Central memory CD4-positive, alpha-beta T cell (primary cell): ENCODE results near the gene ARHGAP6.
"Not testable (repeated sequence)": the region's sequence is repeated elsewhere in the genome, so short reads cannot be mapped to it uniquely, and the experiment has no call there.

ENCODE experiments used
- DNase-seq: peaks from one replicate; pipeline ENCODE4 v3.0.0; 2022

ARHGAP6 gene

GRCh38 chrX:11509786-11510185, 155.9 kb downstream of the ARHGAP6 start:
- DNase-seq: no peak

- DNase-seq: no peak
Observed at GRCh38 chrX:11504234-11504633, 161.5 kb downstream of the ARHGAP6 start.

DNA sequence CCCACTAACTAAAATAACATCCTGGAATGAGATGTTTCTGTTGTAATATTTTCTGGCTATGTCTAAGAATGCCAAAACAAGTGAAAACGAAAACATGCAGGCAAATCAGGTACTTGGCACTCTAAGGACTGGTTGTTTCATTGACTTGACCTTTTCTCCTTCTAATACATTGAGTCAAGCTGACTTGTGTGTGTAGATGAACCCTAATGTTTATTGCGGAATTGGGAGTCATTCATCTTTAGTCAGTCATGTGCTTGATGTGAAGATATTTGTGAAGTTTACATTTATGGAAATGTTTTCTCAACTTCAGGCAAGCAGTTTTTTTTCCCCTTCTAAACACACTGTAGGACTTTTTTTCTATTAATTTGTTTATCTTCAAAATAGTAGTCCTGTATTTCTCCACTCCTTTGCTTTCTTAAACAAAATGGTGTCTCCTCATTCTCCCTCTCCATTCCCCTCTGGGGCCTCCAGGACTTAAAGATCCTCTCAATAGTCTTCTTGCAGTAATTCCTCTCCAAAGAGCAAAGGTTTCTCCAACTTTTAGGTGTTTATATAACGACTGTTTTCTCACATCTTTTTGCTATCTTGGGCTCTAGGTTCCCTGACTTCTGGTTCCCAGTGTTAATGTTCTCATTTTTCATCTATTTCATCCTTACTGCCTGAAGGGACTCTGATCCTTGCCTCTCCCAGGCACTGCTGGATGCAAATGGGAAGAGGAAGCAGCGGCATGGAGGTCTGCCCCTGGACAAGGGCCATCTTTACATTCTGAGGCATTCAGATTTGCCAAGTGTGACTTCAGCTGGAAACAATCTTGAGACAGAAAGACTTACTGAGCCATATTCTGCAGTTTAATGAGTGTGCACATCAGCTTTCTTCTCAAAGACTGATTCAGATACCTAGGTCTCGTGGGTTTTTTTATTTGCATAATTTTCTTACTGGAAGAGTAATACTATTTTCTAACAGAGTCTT, 166.4 kb downstream of the ARHGAP6 start:
- no peak for DNase-seq

DNA sequence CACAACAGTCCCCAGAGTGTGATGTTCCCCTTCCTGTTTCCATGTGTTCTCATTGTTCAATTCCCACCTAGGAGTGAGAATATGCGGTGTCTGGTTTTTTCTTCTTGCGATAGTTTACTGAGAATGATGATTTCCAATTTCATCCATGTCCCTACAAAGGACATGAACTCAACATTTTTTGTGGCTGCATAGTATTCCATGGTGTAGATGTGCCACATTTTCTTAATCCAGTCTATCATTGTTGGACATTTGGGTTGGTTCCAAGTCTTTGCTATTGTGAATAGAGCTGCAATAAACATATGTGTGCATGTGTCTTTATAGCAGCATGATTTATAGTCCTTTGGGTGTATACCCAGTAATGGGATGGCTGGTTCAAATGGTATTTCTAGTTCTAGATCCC, 174.3 kb downstream of the ARHGAP6 start:
- DNase-seq: not testable (repeated sequence)

DNA sequence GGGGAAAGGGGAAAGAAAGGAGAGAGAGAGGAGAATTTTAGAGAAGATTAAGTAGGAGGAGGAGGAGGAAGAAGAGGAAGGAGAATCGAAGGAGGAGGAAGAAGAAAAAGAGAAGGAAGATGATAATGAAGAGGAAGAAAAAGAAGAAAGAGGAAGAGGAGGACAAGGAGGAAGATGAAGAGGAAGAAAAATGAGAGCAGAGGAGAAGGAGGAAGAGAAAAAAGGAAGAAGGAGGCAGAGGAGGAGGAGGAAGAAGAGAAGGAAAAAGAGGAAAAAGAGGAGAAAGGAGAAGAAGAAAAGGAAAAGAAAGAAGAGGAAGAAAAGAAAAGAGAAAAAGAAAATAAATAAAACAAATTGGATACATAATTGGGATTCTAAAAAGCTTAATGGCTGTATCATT, 181.4 kb downstream of the ARHGAP6 start:
- DNase-seq: no peak

- no peak for DNase-seq
Observed at GRCh38 chrX:11481035-11481434, 184.7 kb downstream of the ARHGAP6 start.

- no peak for DNase-seq
Observed at GRCh38 chrX:11480626-11481025, 185.1 kb downstream of the ARHGAP6 start.

DNA sequence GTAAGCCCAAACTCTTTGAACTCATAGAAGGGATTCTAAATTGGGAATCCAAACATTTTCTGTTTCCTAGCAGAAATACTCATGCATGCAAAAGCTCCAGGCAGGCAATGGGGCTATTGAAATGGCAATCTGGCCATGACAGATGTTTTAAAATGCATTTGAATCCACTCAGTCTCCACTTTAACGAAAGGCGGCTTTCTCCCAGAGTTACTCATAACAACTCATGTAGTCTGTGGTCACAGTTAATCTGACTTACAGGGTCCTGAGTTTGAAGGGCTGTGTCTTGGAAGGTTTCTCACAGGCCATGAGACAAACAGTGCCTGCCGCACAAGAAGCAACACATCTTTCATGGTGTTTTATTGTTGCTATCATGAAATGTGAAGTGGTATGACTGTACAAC, 186.8 kb downstream of the ARHGAP6 start:
- DNase-seq: no peak

DNA sequence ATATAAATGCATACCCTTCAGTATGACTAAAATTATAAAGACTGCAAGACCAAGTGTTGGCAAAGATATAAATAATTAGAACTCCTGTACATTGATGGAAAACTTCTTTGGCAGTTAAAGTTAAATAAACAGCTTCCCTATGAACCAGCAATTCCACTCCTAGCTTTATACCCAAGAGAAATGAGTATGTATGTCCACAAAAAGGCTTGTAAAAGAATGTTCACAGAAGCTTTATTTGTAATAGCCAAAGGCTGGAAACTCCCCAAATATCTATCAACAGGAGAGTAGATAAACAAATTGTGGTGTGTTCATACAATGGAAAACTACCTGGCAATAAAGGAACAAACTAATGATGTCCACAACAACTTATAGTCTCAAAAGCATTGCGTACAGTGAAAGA, 187.7 kb downstream of the ARHGAP6 start:
- DNase-seq: no peak

DNA sequence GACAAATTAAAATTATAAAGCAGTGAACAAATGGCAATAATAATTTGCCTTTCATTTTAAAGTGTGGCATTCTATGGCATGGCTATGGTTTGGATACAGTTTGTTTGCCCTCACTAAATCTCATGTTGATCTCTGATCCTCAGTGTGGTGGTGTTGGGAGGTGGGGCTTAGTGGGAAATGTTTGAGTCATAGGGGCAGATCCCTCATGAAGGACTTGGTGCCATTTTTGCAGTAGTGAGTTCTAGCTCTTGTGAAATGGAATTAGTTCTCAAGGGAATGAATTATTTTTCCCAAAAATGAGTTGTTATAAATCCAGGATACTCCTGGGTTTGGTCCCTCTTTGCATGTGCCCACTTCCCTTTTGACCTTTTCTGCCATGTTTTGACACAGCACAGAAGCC, 191.1 kb downstream of the ARHGAP6 start:
- no peak for DNase-seq

DNA sequence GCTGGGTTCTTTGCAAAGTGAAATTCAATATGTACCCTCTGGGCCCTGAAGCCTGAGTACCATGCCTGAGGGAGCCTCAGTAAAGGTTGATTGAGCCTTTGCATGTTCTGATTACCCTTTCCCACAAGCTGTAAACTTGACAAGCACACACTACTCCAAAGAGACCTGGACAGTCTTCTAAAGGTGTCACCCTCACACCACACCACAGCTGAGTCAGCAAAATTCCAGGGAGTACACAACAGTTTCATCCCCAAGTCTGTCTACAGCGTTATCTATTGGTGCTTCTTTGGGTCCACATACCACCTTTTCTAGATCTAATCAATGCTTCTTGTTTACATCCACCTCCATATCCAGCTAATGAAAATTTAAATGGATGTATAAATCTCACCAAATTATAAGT, 191.7 kb downstream of the ARHGAP6 start:
- DNase-seq: no peak

DNA sequence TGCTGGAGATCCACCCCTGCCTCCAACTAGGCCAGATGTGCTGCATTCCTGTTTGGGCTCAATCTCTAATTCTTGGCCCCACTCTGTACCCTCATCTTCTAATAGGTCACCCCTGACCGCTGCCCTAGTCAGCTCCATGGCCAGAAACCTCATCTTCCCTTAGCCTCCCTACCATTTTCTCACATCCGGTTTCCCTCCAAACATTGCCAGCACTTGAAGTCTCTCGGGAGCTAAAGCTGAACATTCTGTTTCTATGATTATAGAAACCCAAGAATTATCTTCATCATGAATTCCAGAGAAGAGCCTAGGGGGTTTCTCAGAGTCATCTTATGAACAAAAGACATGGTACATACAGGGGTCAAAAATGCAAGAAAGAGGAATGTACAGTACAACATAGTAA, 192.8 kb downstream of the ARHGAP6 start:
- DNase-seq: no peak

DNA sequence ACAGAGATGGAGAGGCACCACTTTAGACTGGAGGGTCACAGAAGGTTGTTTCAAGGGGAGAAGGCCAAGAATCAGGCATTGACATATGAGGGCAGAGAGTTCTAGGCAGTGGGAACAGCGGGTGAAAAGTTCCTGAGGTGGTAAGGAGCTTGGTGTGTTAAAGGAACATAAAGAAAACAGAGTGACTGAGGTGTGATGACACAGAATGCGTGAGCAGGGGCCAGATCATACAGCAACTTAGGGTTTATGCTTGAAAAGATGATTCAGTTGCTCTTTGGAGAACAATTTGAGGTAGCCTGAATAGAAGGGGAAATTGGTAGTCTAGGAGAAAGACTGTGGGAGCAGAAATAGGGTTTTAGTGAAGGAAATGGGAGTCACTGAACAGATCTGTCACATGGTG, 193.3 kb downstream of the ARHGAP6 start:
- DNase-seq: no peak

GRCh38 chrX:11470250-11470974, 195.3 kb downstream of the ARHGAP6 start:
- no peak for DNase-seq

- DNase-seq: no peak
Observed at GRCh38 chrX:11465648-11466411, 199.9 kb downstream of the ARHGAP6 start.

DNA sequence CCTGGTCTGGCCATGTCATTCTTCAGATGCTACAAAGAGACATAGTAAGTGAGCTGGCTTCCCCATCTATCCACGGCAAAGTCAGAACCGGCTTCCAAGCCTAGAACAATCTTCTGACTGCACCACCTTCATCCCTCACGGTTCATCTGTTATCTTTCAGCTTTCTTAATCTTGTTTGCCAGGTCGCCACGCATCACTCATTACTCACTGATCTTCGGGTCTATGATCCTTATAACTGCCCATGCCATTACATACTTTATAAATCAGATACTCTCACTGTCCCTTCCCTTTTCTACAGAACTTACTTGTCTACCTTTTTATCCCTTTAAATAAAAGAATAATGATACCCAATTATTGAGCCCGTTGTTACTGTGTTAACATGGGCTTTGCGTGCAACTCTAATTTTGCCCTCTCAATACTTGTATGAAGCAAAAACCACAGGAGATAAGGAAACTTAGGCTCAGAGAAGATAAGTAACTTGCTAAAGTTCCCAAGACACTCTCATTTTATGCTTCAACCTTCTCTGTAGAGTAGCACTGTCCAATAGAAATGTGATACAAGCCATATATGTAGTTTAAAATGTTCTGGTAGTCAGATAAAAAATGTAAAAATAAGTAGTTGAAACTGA, 200.8 kb downstream of the ARHGAP6 start:
- DNase-seq: no peak

DNA sequence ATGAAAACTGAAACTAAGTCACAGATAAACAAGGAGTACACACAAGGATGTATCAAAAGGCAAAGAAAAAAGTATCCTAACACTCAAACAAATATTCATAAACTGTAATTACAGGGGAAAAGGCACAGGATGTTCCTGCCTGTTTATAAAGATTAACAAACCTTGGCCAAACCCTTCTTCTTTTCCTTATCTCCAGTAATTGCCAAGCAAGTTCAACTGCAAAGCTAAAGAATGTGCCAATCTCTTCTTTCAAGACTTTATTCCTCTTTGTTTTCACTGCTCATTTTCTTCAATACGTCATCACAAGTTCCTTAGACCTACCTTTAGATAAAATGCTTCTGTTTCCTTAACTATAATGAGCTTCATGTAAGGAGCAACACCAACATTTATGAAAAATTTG, 201.3 kb downstream of the ARHGAP6 start:
- no peak for DNase-seq

GRCh38 chrX:11462648-11463047, 203.1 kb downstream of the ARHGAP6 start:
- no peak for DNase-seq

DNA sequence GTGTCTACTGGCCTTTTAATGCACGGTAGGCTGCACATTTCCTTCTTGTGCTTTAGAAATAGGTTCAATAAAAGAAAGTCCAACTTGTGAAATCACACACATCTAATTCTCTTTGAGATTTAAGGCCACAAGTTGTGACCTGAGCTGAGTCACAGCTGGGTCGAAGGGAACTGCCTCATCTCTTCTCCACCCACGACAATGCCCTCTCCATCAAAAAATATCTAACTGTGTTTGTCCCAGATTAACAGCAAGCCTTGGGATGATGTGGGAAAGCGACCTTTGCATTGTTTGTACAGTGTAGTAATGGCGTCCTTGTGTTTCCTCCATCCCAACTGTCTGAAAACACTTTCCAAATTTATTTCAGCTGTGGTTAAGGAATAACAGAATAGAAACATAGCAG, 203.6 kb downstream of the ARHGAP6 start:
- DNase-seq: no peak

- DNase-seq: no peak
Observed at GRCh38 chrX:11461201-11462001, 204.3 kb downstream of the ARHGAP6 start.

DNA sequence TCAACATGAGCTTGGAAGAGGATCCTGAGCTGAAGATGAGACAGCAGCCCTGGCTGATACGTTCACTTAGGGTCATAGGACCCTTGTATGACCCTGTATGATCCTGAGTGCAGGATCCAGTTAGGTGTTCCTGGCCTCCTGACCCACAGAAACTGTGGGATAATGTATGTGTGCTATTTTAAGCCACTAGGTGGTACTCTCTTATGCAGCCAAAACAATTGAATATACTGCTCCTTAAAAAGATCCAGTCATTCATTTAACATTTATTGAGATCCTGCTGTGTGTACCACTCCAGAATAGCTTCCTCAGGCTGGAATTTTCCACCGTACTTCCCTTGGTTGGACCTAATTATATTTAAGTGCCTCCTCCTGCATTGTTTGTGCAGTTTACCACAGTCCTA, 205.4 kb downstream of the ARHGAP6 start:
- no peak for DNase-seq

DNA sequence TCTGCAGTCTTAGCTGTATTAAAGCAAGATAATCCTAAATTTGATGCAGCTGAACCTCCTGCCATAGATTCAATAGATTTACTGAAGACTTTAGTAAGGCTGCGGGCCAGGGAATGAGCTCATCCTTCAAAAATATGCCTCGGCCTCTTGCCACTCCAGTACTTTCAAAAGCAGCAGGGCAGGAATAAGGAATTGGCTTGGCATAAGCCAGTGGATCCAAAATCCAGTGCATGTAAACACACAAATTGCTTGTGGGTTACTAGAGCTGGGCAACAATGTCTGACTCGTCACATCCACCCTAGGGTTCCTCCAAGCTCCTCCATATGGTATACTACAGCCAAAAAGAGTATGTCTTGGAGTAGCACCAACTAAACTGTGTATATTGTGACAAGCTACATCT, 207.6 kb downstream of the ARHGAP6 start:
- no peak for DNase-seq
